Retinal pigment epithelial cell (primary cell): ENCODE measurements around the gene NKX2-8.
"Not testable (repeated sequence)": the region's sequence is repeated elsewhere in the genome, so short reads cannot be mapped to it uniquely, and the experiment has no call there.

Source experiments
- DNase-seq: peaks from one replicate; pipeline ENCODE4 v3.0.0-alpha.2; 2010; ENCODE audit warnings: low read depth
- H3K4me3 ChIP-seq: 2 replicates; pipeline ENCODE4 v1.5.1; 2011; ENCODE audit warnings: mild to moderate bottlenecking, low read length, control low read depth, moderate library complexity
- TF ChIP-seq, protein P1 (sequence below): conservative IDR thresholded peaks from 2 replicates; pipeline ENCODE4 v1.5.1; 2011; ENCODE audit warnings: low read depth, low read length, control low read depth, inconsistent platforms

The NKX2-8 gene

DNA sequence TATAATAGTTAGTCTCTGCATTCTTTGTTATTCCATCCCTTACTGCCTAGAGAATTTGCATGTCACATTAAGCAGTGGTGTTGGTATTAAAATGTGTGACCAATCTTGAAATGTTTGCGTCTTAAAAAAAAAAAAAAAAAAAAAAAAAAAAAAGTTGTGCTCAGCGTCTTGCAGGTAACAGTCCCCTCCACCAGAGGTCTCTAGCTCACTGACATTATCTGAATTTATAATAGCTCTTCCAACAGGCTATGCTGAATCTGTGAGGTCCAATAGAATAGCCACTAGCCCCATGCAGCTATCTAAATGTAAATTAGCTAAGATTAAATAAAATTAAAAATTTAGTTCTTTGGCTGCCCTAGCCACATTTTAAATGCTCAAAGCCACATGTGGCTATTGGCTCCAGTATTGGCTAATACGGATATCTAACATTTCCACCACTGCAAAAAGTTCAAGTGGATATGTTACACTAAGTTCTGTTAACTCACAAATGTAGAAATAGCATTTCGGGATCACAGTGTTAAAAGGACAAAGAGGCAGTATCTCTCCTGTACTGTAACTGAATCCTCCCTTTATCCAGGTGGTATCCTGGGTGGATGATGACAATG is 28.7 kb downstream of the NKX2-8 start:
- TF ChIP-seq, protein P1, sequence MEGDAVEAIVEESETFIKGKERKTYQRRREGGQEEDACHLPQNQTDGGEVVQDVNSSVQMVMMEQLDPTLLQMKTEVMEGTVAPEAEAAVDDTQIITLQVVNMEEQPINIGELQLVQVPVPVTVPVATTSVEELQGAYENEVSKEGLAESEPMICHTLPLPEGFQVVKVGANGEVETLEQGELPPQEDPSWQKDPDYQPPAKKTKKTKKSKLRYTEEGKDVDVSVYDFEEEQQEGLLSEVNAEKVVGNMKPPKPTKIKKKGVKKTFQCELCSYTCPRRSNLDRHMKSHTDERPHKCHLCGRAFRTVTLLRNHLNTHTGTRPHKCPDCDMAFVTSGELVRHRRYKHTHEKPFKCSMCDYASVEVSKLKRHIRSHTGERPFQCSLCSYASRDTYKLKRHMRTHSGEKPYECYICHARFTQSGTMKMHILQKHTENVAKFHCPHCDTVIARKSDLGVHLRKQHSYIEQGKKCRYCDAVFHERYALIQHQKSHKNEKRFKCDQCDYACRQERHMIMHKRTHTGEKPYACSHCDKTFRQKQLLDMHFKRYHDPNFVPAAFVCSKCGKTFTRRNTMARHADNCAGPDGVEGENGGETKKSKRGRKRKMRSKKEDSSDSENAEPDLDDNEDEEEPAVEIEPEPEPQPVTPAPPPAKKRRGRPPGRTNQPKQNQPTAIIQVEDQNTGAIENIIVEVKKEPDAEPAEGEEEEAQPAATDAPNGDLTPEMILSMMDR: peak; percentile 77
- DNase-seq: peak; percentile 1
- H3K4me3 ChIP-seq: no peak overlapping the region

DNA sequence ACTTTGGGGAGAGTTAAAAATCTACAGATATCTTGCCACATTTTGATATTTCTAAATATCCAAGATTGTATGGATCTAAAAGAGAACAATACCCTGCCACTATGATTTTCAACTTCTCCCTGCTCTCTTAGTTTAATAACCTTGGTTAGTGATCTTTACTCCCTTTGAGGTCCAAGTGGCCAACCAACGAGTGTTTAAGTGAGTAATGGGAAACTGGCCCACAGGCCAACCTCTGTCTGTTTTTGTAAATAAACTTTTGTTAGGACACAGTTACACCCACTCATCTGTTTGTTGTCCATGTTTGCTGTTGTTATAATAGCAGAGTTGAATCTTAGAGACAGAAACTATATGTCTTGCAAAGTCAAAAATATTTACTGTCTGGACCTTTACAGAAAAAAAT is 31.5 kb downstream of the NKX2-8 start:
- H3K4me3 ChIP-seq: no peak overlapping the region
- TF ChIP-seq, protein P1: no peak
- DNase-seq: no peak

DNA sequence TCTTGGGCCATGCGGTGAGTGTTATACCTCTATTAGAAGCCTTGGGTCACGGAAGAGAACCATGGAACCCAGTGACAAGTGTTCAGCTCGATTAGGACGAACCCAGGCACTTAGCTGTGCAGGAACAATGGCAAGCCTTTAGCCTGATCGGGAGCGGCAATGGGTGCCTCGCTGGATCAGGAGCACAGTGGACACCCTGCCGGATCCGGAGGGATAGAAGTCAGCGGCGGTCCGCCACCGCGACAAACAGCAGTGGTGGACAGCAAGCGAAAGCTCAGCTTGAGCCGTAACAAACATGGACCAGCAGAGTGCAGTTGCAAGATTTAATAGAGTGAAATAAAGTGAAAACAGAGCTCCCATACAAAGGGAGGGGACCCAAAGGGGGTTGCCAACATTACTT is 38.1 kb downstream of the NKX2-8 start:
- DNase-seq, H3K4me3 ChIP-seq: not testable (repeated sequence)

DNA sequence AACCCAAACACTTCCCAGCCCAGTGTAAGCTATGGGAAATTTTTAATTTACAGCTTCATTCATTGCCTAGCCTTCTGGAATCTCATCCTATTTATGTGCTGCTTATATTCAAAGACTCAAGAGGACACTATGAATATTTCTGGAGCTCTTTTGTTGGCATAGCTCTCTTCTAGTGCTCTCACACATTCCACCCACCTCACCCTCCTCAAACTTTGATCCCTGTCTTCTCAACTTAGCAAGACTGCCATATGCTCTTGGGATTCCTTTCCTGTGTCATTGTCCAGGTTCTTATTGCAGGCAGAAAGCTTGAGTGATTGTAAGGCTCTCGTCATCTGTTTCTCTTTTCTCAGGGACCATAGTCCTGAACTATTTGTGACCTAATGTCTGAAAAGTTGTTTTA is 44.4 kb downstream of the NKX2-8 start:
- H3K4me3 ChIP-seq: no peak overlapping the region
- no peak for DNase-seq
- TF ChIP-seq, protein P1: no peak
